ENCODE measurements around the gene NCKAP5. TPM values are rescaled to one million over a fixed set of nuclear protein-coding genes. Genes with fewer than 3 reads are reported as not detected.
A peak's percentile ranks its signal among the peaks of the same experiment; 100 is the strongest.
"Not testable (repeated sequence)": the region's sequence is repeated elsewhere in the genome, so short reads cannot be mapped to it uniquely, and the experiment has no call there.

NCKAP5 gene
- total RNA-seq, 1 experiment from 2014 or later, result 1.1 TPM

- no peak for DNase-seq (ENCODE audit: low read depth)
Observed at GRCh38 chr2:132720393-132720792, 847.9 kb downstream of the NCKAP5 start.

GRCh38 chr2:132719480-132719879, 848.8 kb downstream of the NCKAP5 start:
- no peak for DNase-seq (ENCODE audit: low read depth)

- DNase-seq (ENCODE audit: low read depth), result no peak
Observed at GRCh38 chr2:132716954-132717353, 851.3 kb downstream of the NCKAP5 start.

GRCh38 chr2:132715386-132716351, 852.6 kb downstream of the NCKAP5 start:
- DNase-seq (ENCODE audit: low read depth), result peak; percentile 7

GRCh38 chr2:132703396-132703795, 864.9 kb downstream of the NCKAP5 start:
- DNase-seq (ENCODE audit: low read depth), result peak; percentile 10

GRCh38 chr2:132701810-132702209, 866.5 kb downstream of the NCKAP5 start:
- peak; percentile 72 for DNase-seq (ENCODE audit: low read depth)

GRCh38 chr2:132699802-132700201, 868.5 kb downstream of the NCKAP5 start:
- DNase-seq (ENCODE audit: low read depth), result not testable (repeated sequence)

GRCh38 chr2:132698347-132698746, 869.9 kb downstream of the NCKAP5 start:
- DNase-seq (ENCODE audit: low read depth), result not testable (repeated sequence)

- no peak for DNase-seq (ENCODE audit: low read depth)
Observed at GRCh38 chr2:132697556-132698205, 870.6 kb downstream of the NCKAP5 start.

GRCh38 chr2:132692816-132693215, 875.4 kb downstream of the NCKAP5 start:
- DNase-seq (ENCODE audit: low read depth), result no peak

GRCh38 chr2:132691556-132691955, 876.7 kb downstream of the NCKAP5 start:
- DNase-seq (ENCODE audit: low read depth), result no peak

GRCh38 chr2:132690664-132691303, 877.5 kb downstream of the NCKAP5 start:
- DNase-seq (ENCODE audit: low read depth), result no peak

- no peak for DNase-seq (ENCODE audit: low read depth)
Observed at GRCh38 chr2:132681766-132682165, 886.5 kb downstream of the NCKAP5 start.

GRCh38 chr2:132680544-132680943, 887.7 kb downstream of the NCKAP5 start:
- no peak for DNase-seq (ENCODE audit: low read depth)

GRCh38 chr2:132678483-132678882, 889.8 kb downstream of the NCKAP5 start:
- no peak for DNase-seq (ENCODE audit: low read depth)

GRCh38 chr2:132677661-132678060, 890.6 kb downstream of the NCKAP5 start:
- DNase-seq (ENCODE audit: low read depth), result peak; percentile 71

- no peak for DNase-seq (ENCODE audit: low read depth)
Observed at GRCh38 chr2:132676999-132677398, 891.3 kb downstream of the NCKAP5 start.

- DNase-seq (ENCODE audit: low read depth), result peak; percentile 97
Observed at GRCh38 chr2:132671151-132671835, 897.0 kb downstream of the NCKAP5 start.

- DNase-seq (ENCODE audit: low read depth), result peak; percentile 71
Observed at GRCh38 chr2:132670496-132671150, 897.6 kb downstream of the NCKAP5 start.

- peak; percentile 26 for DNase-seq (ENCODE audit: low read depth)
Observed at GRCh38 chr2:132669908-132670495, 898.3 kb downstream of the NCKAP5 start, which contains the start of gene LYPD1. Gene LYPD1, minus strand, starts transcription at chr2:132670205. Its CDS starts 273 bp downstream, at chr2:132669932.

Data from RPMI7951 (cell line).